HG02973 (cell line): Measurements from ENCODE around the gene HOXB3.

Experiments
- ATAC-seq: cut with Tn5 transposase; IDR thresholded peaks from one replicate; pipeline ENCODE4 v1.9.1; 2021; ENCODE audit warnings: moderate library complexity; ENCODE audit not compliant: unreplicated experiment

Gene HOXB3

DNA sequence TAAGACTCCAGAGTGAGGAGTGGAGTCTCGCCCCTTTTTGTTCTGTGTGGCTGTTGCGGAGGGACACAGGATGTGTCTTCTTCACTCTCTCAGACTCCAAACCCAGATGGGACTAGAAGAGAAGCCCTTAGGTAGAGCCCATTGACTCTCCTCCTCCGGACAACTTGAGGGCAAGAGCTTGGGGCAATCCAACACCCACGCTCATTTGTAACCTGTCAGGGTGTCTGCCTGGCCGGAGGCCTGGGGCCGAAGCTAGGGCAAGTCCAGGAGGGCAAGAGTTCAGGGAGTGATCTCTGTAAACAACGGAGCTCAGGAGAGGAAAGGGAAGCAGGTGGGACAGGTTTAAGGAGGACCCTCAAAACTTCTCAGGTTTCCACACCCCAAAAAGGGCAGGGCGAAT lies 57.8 kb downstream of the HOXB3 start:
- ATAC-seq, result no peak

DNA sequence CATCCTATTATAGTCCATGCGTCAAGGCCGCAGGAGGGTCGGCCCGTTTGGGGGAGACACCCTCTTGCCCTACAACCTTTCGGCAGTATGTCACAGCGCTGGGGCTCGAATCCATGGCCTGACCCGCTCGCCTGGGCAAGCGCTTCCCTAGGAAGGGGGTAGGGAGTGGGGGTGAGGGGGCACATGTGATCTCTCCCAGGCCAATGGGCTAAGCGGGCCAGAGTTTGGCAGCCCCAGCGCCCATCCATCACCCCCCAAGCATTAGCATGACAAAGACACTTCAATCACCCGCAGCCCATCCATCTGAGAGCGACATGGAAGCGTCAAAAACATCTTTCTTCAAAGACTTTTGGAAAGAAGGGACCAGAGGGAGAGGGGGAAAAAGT lies 59.2 kb downstream of the HOXB3 start, which contains the start of gene HOXB1:
Gene HOXB1, minus strand, starts transcription at position 125 of the 386 bp plus-strand sequence. Its CDS starts 107 bp downstream, at position 18.
- no peak for ATAC-seq

DNA sequence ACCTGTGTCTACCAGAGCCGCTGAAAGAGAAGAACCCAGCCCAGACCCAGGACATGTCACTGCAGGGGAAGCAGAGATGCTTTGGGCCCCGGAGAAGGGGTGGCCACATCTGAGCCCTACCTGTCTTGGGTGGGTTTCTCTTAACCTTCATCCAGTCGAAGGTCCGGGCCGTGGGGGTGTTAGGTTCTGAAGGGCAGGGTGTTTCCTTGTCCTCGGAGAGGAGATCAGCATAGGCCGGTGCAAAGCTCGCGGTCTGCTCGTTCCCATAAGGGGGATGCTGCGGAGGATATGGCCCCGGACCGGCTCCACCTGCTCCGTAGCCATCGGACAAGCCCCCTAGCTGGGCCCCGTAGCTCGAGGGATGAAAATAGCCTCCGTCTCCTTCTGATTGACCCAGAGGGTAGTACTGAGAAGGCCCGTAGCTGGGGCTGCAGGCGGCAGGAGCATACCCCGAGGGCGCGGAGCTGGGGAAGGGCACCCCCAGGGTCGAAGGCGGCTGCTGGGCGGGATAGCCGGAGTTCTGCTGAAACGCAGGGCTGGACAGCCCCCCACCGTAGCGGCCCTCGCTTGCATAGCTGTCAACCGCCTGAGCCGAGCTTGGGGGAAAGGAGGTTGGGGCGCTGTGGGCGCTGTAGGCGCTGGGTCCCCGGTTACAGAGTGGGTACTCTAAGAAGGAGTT lies 59.7 kb downstream of the HOXB3 start:
- ATAC-seq, result no peak

- no peak for ATAC-seq
These were observed 60.4 kb downstream of the HOXB3 start for GRCh38 chr17:48529683-48530009.

GRCh38 chr17:48528936-48529682 lies 60.9 kb downstream of the HOXB3 start:
- ATAC-seq, result no peak

- no peak for ATAC-seq
These were observed 61.7 kb downstream of the HOXB3 start for GRCh38 chr17:48528153-48528935.

- ATAC-seq, result no peak
These were observed 62.5 kb downstream of the HOXB3 start for GRCh38 chr17:48527547-48527932.

DNA sequence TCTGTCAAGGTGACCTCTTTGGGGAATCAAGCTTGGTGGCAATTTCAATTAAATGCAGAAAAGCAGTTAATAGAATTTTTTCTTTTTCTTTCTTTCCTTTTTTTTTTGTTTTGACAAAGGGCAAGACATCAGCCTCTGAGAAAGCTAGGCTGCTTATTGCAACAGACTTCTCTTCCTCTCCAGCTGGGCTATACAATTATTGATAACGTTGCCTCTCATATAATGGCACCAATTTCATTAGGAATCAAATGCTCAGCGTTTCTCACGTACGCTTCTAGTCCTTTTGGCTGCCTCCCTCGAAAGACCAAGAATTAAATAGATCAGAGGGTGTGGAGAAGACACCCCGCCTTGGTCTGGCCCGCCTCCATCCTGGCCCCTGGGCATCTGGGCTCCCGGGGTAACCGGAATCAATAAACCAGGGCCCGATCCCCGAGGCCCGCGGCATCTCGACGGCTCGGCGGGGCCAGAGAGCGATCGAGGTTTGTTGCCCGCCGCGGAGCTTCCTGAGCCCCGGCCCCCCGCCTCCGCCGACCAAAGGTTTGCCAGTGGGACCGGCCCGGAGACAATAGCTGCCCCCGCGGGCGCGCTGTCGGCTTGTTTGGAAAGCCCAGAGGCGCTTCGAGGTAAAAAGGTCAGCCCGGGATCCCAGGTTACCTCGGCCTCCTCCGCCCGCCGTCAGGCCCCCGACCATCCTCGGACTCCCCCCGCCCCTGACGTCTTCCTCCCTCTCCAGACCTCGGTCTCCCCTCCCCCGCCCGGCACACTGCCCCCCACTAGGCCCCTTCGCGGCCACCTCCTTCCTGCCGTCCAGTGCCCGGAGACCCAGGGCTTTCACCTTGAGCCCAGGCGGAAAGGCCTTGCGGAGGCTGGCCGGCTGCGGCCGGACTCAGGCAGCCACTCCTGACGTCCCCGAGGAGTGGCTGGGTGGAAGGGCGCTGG lies 63.2 kb downstream of the HOXB3 start:
- no peak for ATAC-seq

DNA sequence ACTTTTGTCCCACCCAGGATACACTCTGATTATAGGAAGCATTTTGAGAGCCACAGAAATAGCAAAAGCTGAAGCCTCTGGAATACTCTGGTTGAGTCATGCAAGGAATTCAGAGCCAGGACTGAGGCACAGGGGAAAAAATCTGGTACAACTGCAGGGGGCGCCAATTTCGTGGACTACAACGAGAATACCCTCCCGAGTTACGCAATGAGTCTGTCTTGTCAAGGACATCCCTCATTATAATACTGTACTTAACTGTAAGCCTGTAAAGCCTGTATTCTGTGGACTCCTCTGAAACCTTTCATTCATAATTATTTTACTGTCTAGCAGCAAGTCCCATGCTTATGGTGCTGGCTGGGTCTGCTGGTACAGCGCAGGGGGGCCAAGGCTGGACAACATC lies 67.0 kb downstream of the HOXB3 start:
- no peak for ATAC-seq

DNA sequence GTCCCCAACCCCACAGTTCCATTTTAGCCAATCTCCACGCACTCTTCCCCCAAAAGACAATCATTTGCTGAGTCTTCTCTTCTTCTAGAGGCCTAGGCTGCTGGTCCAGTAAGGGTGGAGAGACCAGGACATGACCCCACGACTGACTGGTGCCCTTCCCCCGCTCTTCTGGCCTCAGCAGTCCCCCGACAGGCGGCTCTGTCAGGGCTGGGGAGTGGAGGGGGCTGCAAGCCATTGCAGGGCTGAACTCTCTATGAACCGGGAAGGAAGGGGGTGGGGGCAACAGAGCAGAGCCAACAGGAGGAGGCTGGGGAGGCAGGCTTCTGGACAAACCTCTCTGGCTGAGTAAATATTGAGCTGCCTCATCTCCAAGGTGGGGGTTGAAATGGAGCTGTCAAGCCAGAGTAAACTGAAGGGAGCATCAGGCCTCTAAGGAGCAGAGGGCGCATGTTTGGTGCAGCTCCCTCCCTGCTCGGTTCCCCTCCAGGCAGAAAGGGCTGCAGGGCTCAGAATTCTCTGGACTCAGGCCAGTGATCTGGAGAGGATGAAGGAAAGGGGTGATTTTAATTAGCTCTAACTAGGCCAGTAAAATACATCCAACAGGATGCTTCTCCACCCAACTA lies 67.9 kb downstream of the HOXB3 start:
- no peak for ATAC-seq

- no peak for ATAC-seq
These were observed 69.4 kb downstream of the HOXB3 start for GRCh38 chr17:48520631-48521079.

DNA sequence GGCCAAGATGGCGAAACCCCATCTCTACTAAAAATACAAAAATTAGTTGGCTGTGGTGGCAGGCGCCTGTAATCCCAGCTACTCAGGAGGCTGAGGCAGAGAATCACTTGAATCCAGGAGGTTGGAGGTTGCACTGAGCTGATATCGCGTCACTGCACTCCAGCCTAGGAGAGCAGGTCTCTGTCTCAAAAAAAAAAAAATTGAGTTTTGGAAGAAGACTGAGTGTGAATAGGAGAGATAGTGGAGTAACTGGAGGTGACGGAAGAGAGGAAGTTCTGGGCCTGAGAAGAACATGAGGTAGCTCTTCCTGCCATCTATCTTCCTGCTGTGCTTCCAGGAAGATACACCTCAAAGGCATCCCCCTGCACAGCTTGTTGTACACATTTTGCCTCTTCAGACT lies 70.6 kb downstream of the HOXB3 start:
- no peak for ATAC-seq

DNA sequence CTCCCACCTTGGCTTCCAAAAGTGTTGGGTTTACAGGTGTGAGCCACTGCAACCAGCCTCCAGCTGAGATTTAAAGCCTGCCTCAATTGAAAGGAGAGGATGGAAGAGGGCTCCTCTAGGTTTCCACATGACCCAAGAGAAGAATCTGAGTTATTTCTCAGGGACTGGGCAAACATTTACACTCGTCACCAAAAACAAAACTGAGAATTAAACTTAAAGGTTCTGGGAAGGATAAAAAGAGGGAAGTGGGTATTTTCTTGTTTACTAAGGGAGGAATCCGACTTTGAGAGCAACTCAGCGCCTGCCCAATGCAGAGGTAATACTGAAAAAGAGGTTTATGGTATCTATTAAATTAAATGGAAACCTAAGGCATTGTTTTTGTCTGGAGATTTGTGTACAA lies 72.6 kb downstream of the HOXB3 start:
- ATAC-seq, result no peak

DNA sequence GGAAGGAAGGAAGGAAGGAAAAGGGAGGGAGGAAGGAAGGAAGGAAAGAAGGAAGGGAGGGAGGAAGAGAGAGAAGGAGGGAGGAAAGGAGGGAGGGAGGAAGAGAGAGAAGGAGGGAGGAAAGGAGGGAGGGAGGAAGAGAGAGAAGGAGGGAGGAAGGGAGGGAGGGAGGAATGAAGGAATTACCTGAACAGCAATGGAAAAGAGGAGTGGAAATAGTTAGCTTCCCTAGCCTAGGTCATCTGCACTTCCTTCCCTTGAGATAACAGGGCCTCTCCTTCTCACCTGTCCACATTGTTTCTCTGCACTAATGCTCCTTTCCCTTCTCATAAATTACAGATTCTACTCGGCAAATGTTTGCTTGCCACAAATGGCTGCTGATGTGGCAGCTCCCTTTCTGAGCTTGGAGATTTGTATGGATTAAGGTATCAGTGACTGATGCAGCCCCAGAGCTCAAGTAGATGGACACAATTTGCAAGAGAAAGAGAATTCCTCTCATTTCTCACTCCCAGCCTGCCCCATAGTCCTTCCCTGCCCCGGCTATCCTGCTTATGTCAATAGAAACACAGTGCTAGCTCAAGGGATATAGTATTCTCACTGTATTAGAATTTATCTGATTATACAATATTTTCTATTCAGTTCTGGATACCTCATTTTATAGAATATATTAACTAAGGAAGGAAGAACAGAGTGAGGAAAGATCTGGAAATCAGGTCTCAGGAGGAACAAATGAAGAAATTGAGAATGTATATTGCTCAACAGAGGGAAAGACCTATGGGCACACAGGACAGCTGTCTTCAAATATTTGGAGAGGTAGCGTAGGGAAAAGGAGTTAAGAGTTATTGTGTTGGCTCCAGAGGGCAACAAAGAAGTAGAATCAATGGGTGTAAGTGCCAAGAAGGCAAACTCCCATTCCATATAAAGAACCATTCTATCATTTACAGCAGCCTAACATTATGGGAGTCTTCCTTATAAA lies 73.8 kb downstream of the HOXB3 start:
- ATAC-seq, result no peak

GRCh38 chr17:48514477-48514876 lies 75.6 kb downstream of the HOXB3 start:
- ATAC-seq, result no peak

- no peak for ATAC-seq
These were observed 76.2 kb downstream of the HOXB3 start for GRCh38 chr17:48513666-48514455.

DNA sequence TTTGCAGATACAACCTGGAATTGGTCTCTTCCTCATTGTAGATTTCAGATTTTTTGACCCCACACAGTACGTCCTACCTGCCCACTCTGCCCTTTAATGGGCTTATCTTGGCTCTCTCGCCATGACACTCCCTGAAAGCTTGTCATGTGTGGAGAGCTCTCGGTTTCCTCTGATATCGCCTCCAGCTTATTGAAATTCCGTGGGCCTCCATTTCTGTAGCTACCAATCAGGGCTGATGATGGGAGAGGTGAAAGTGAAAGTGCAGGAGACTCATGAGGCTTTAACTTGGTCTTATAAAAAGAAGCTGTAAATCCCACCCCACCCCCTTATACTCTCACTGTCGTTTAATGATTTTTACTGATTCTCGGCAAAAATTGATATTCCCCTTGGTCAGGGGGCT lies 76.9 kb downstream of the HOXB3 start:
- no peak for ATAC-seq
